ENCODE data around the gene ZNF839. TPM values are rescaled to one million over a fixed set of nuclear protein-coding genes. Genes with fewer than 3 reads are reported as not detected.

Gene ZNF839
- total and polyA plus RNA-seq, 2 donors (not counting 1 experiment from before 2014, with no cell fraction given) = 6.6 to 8.8 TPM

DNA sequence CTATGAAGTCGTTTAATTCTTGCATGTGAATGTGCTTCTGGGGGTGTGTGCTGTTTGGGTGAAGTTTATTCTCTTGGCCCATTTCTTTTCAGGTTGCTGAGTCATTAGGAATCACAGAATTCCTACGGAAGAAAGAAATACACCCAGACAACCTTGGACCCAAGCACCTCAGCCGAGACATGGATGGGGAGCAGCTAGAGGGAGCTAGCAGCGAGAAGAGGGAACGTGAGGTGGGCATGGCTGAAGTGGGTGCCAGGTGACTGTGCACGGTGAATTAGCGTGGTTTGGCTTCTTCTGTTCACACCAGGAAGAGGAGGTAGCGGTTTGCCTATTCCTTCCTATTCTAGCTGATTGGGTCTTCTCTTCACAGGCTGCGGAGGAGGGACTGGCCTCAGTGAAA, 19.2 kb downstream of the ZNF839 start:
- H3K27ac ChIP-seq (ENCODE audit: insufficient read depth, low read length) = no peak overlapping the region
- no peak overlapping the region for H2AFZ ChIP-seq (ENCODE audit: low read length)
- no peaks in the 10 kb centered on the region for H3K4me1 ChIP-seq (ENCODE audit: control insufficient read depth, extremely low read depth, insufficient read depth, low read length)
- no peak for DNase-seq (ENCODE audit: low read depth in 2 of 2)
- H3K4me2 ChIP-seq (ENCODE audit: extremely low read depth, insufficient read depth, low read length) = no peak overlapping the region
- no peaks in the 10 kb centered on the region for H3K79me2 ChIP-seq (ENCODE audit: control insufficient read depth, insufficient read depth, low read length)
- H3K27me3 ChIP-seq (ENCODE audit: control insufficient read depth, insufficient read depth, low read length) = no peaks in the 10 kb centered on the region
- no peaks in the 10 kb centered on the region for H4K20me1 ChIP-seq (ENCODE audit: control insufficient read depth, extremely low read depth, insufficient read depth, low read length)
- no peaks in the 10 kb centered on the region for H3K9me3 ChIP-seq (ENCODE audit: control insufficient read depth, insufficient read depth, low read depth, low read length)
- TF ChIP-seq, protein P1, sequence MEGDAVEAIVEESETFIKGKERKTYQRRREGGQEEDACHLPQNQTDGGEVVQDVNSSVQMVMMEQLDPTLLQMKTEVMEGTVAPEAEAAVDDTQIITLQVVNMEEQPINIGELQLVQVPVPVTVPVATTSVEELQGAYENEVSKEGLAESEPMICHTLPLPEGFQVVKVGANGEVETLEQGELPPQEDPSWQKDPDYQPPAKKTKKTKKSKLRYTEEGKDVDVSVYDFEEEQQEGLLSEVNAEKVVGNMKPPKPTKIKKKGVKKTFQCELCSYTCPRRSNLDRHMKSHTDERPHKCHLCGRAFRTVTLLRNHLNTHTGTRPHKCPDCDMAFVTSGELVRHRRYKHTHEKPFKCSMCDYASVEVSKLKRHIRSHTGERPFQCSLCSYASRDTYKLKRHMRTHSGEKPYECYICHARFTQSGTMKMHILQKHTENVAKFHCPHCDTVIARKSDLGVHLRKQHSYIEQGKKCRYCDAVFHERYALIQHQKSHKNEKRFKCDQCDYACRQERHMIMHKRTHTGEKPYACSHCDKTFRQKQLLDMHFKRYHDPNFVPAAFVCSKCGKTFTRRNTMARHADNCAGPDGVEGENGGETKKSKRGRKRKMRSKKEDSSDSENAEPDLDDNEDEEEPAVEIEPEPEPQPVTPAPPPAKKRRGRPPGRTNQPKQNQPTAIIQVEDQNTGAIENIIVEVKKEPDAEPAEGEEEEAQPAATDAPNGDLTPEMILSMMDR (conservative IDR thresholded peaks at IDR 0.05 in 1 of 2, IDR thresholded peaks at IDR 0.05 in 1 of 2; ENCODE audit: low read depth in 1 of 2, low read length in 2 of 2) = no peak
- no peak for TF ChIP-seq EZH2 (IDR thresholded peaks at IDR 0.05; ENCODE audit: low read length, missing control alignments)
- H3K9ac ChIP-seq (ENCODE audit: insufficient read depth, low read length) = no peak overlapping the region
- H3K4me3 ChIP-seq (replicated peaks in 1 of 4; ENCODE audit: control extremely low read depth in 1 of 4, insufficient read depth in 1 of 4, low read depth in 3 of 4, low read length in 4 of 4) = no peak overlapping the region
- peaks cover 13% of the 10 kb centered on the region for H3K36me3 ChIP-seq (ENCODE audit: control insufficient read depth, insufficient read depth, low read length)

DNA sequence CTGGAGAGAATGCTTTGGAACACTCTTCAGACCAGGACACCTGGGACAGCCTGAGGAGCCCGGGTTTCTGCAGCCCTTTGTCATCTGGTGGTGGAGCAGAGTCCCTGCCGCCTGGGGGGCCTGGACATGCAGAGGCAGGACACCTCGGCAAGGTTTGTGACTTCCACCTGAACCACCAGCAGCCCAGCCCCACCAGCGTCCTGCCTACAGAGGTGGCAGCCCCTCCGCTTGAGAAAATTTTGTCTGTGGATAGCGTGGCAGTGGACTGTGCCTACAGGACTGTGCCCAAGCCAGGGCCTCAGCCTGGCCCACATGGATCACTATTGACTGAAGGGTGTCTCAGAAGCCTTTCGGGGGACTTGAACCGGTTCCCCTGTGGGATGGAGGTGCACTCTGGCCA, 22.0 kb downstream of the ZNF839 start:
- H2AFZ ChIP-seq (ENCODE audit: low read length) = no peak overlapping the region

DNA sequence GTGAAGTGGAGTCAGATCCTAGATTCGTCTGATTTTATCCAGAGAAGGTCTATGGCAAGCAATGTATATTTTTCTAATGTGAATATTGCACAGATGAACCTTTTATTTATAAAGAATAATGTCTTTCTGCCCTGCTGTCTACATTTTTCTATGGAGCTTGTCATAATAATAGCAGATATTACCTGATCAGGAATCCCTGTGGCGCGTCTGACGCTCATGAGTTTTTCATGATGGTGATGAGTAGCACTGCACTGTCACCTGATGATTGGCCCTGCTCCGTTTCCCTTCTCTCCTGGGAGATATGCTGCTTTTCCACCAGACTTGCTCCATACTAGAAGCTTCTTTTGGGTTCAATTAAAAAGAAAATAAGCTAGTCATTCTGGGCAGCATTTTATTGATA, 22.7 kb downstream of the ZNF839 start:
- no peaks in the 10 kb centered on the region for H3K79me2 ChIP-seq (ENCODE audit: control insufficient read depth, insufficient read depth, low read length)
- no peak overlapping the region for H3K27ac ChIP-seq (ENCODE audit: insufficient read depth, low read length)
- H4K20me1 ChIP-seq (ENCODE audit: control insufficient read depth, extremely low read depth, insufficient read depth, low read length) = no peaks in the 10 kb centered on the region
- H3K9me3 ChIP-seq (ENCODE audit: control insufficient read depth, insufficient read depth, low read depth, low read length) = no peaks in the 10 kb centered on the region
- no peak overlapping the region for H3K4me2 ChIP-seq (ENCODE audit: extremely low read depth, insufficient read depth, low read length)
- no peak overlapping the region for H3K4me3 ChIP-seq (replicated peaks in 1 of 4; ENCODE audit: control extremely low read depth in 1 of 4, insufficient read depth in 1 of 4, low read depth in 3 of 4, low read length in 4 of 4)
- no peak for DNase-seq (ENCODE audit: low read depth in 2 of 2)
- H3K9ac ChIP-seq (ENCODE audit: insufficient read depth, low read length) = no peak overlapping the region
- TF ChIP-seq EZH2 (IDR thresholded peaks at IDR 0.05; ENCODE audit: low read length, missing control alignments) = no peak
- TF ChIP-seq, protein P1 (conservative IDR thresholded peaks at IDR 0.05 in 1 of 2, IDR thresholded peaks at IDR 0.05 in 1 of 2; ENCODE audit: low read depth in 1 of 2, low read length in 2 of 2) = no peak
- no peaks in the 10 kb centered on the region for H3K4me1 ChIP-seq (ENCODE audit: control insufficient read depth, extremely low read depth, insufficient read depth, low read length)
- H3K36me3 ChIP-seq (ENCODE audit: control insufficient read depth, insufficient read depth, low read length) = peaks cover 8% of the 10 kb centered on the region
- no peaks in the 10 kb centered on the region for H3K27me3 ChIP-seq (ENCODE audit: control insufficient read depth, insufficient read depth, low read length)
- no peak overlapping the region for H2AFZ ChIP-seq (ENCODE audit: low read length)

More for the DNA sequence above, 22.0 kb downstream of the ZNF839 start:
- no peaks in the 10 kb centered on the region for H4K20me1 ChIP-seq (ENCODE audit: control insufficient read depth, extremely low read depth, insufficient read depth, low read length)
- H3K27me3 ChIP-seq (ENCODE audit: control insufficient read depth, insufficient read depth, low read length) = no peaks in the 10 kb centered on the region
- no peak overlapping the region for H3K4me2 ChIP-seq (ENCODE audit: extremely low read depth, insufficient read depth, low read length)
- no peaks in the 10 kb centered on the region for H3K4me1 ChIP-seq (ENCODE audit: control insufficient read depth, extremely low read depth, insufficient read depth, low read length)
- H3K79me2 ChIP-seq (ENCODE audit: control insufficient read depth, insufficient read depth, low read length) = no peaks in the 10 kb centered on the region
- no peak overlapping the region for H3K9ac ChIP-seq (ENCODE audit: insufficient read depth, low read length)
- no peak overlapping the region for H3K27ac ChIP-seq (ENCODE audit: insufficient read depth, low read length)
- H3K9me3 ChIP-seq (ENCODE audit: control insufficient read depth, insufficient read depth, low read depth, low read length) = no peaks in the 10 kb centered on the region
- H3K36me3 ChIP-seq (ENCODE audit: control insufficient read depth, insufficient read depth, low read length) = peaks cover 8% of the 10 kb centered on the region
- no peak for TF ChIP-seq EZH2 (IDR thresholded peaks at IDR 0.05; ENCODE audit: low read length, missing control alignments)
- TF ChIP-seq, protein P1 (conservative IDR thresholded peaks at IDR 0.05 in 1 of 2, IDR thresholded peaks at IDR 0.05 in 1 of 2; ENCODE audit: low read depth in 1 of 2, low read length in 2 of 2) = no peak
- H3K4me3 ChIP-seq (replicated peaks in 1 of 4; ENCODE audit: control extremely low read depth in 1 of 4, insufficient read depth in 1 of 4, low read depth in 3 of 4, low read length in 4 of 4) = no peak overlapping the region
- DNase-seq (ENCODE audit: low read depth in 2 of 2) = no peak
